ENCODE measurements around the gene TTC9C.
A peak's percentile ranks its signal among the peaks of the same experiment; 100 is the strongest.
"Not testable (repeated sequence)": the region's sequence is repeated elsewhere in the genome, so short reads cannot be mapped to it uniquely, and the experiment has no call there.

TTC9C gene

DNA sequence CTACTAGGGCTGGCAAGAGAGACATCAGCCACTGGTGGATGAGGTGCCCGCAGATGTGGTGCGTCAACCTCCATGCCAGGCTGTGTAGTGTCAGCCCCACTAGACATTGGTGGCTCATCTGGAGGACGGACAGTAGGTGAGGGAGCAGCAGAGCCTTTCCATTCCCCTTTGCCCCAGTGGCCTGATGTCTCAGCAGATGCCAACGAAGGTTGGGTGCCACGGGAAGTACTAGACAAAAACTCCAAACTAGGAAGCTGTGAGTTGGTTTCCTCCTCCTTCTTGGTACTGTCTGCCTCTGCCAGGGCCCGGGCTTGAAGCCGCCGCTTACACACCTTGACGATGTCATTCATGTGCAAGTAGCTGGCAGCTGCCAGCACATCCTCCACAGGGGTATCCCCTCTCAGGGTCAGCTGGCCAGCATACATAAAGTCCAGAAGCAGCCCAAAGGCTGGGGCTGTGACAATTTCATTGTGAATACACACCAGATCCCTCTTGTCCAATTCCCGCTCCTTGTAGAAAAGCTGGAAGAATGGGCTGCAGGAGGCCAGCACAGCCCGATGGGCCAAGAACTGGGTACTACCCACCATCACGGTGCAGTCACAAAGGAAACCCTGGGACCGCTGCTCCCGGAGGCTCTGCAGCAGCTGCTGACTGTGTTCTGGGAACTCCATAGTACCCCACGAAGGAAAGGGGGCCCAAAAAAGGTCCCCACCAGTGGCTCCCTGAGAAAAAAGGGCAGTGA lies 24.9 kb downstream of the TTC9C start:
- no peak for FAIRE-seq

- FAIRE-seq, result peak; percentile 89
Measured at GRCh38 chr11:62753736-62754603, 25.7 kb downstream of the TTC9C start, which contains the start of gene ZBTB3. TSS of gene ZBTB3 (minus strand) at chr11:62754160. CDS start at chr11:62753664, 496 bp downstream.

DNA sequence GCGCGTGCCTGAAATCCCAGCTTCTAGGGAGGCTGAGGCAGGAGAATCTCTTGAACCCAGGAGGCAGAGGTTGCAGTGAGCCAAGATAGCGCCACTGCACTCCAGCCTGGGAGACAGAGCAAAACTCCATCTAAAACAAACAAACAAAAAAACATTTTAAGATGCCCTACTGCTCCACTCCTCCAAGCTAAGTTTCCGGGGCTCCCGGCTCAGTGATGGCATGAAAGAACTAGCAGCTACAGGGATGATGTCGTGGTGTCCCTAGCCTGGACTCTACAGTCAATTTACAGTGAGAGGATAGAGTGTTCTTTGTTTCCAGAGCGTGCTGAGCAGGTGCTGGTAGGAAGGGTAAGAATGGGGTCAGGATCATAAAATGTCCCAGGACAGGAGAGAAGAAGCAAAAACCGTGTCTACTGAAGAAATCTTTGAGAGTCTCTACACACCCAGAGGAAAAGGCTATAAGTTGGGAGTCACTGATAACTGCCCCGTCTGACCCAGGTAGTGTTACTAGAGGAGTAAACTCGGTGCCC lies 26.9 kb downstream of the TTC9C start:
- no peak for FAIRE-seq

GRCh38 chr11:62757846-62758788 lies 29.8 kb downstream of the TTC9C start:
- no peak for FAIRE-seq

DNA sequence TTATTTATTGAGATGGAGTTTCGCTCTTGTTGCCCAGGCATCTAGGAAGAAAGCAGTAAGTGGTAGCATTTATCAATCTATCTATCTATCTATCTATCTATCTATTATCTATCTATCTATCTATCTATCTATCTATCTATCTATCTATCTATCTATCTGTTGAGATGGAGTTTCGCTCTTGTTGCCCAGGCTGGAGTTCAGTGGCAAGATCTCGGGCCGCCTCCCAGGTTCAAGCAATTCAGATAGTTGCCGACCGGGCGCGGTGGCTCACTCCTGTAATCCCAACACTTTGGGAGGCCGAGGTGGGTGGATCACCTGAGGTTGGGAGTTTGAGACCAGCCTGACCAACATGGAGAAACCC lies 32.6 kb downstream of the TTC9C start:
- not testable (repeated sequence) for FAIRE-seq

DNA sequence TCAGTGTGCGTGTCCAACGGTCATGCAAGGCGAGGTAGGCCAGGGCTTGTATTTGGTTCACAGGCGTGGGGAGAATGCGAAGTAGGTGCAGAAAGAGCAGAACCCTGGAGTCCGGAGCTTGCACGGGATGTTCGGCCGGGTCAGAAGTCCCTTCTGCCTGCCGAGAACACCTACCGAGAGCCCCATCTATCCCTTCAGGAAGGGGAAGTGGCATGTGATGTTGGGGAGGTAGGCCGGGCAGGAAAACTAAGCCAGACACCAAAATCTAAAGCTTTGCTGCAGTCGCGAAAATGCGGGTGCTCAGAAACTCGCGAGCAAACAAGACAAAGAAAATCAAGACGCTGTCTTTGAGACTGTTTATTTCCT lies 42.5 kb downstream of the TTC9C start:
- FAIRE-seq, result no peak

DNA sequence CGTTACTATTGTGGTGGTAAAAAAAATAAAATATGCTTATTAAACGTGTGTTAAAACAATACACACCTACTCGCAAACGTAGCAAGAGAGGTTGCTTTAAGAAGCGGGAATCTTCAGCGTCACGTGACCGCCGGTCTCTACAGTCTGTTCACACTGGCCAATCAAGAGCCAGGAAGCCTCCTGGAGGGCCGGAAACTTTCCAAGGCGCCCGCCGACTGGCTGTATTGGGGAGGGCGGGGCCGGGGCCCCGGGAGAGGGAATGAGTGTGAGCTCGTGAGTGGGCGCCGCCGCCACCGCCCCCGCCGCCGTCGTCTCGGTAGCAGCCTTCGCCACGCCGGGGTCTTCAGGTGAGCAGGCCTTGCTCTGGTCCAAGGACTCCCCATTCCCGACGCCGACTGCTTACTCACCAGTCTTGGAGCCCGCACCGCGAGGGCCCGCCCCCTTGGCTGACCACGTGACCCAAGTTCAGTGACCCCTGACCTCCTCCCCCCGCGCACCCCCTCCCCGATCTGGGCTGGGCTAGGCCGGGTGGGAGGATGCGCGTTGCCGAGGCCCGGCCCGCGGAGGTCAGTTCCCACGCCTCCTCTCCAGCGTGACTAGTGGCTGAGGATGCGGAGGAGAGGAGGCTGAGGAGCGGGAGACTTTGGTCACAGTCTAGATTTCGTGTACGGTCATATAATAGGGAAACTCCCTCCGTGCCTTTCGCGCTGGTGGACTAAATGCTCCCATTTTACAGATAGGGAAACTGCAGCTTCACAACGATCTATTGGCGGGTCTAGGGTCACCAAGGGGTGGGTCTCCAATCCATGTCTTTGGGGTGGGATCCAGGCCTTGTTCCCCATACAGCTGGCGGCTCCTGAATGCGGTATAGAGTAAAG lies 43.1 kb downstream of the TTC9C start, which contains the start of gene TAF6L:
TSS of gene TAF6L (plus strand) at position 253 of the 878 bp plus-strand sequence. CDS start 4,388 bp downstream, outside the sequence.
- FAIRE-seq, result peak; percentile 48

- FAIRE-seq, result no peak
Measured at GRCh38 chr11:62774407-62774806, 46.1 kb downstream of the TTC9C start.

DNA sequence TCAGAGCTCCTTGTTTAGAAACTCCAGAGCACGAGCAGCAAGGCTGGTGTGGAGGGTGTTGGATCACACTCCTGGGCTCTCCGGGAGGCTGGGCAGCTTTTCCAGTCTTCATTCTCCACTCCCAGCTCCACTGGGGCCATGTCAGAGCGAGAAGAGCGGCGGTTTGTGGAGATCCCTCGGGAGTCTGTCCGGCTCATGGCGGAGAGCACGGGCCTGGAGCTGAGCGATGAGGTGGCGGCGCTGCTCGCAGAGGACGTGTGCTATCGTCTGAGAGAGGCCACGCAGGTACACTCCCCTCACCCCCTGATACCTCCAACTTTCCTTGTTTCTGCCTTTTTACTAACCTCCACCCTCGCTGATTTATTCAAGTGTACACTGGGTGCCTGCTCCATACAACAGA lies 47.4 kb downstream of the TTC9C start:
- FAIRE-seq, result no peak

DNA sequence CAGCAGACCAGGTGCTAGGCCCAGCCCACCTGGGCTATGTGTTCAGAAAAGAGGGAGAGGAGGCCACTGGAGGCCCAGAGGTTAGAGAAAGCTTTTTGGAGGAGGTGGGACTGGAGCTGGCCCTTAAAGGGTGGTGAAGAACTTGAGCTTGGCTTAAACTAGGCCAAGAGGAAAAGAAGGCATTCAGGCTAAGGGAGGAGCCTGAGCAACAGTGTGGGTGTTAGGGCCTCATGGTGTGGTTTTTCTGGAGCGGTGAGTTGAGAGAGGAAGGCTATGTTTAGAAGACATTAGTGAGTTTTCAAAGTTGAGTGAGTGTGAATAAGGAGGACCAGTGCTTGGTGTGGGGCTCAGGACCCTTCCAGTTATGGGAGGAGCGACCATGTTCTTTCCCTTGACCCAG lies 49.1 kb downstream of the TTC9C start:
- no peak for FAIRE-seq

DNA sequence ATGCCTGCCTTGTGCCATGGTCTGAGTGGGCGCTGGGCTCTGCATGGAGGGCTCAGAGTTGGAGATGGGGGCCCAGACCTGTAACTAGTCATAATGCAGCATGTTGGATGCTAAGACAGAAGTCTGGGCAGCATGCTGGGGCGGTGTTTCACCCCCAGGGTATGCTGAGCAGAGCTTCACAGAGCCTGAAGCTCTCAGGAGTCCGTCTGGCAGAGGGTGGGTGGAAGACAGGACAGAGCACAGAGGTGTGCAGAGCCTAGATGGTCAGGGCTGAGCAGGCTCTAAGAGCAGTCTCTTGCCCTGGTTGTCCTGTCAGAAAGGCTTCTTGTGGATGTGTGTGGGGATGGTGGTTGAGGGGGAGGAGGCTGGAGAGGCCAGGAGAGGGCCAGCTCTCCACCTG lies 50.2 kb downstream of the TTC9C start:
- no peak for FAIRE-seq

GRCh38 chr11:62782753-62783152 lies 54.5 kb downstream of the TTC9C start:
- FAIRE-seq, result no peak

- FAIRE-seq, result no peak
Measured at GRCh38 chr11:62786318-62787004, 58.2 kb downstream of the TTC9C start.

DNA sequence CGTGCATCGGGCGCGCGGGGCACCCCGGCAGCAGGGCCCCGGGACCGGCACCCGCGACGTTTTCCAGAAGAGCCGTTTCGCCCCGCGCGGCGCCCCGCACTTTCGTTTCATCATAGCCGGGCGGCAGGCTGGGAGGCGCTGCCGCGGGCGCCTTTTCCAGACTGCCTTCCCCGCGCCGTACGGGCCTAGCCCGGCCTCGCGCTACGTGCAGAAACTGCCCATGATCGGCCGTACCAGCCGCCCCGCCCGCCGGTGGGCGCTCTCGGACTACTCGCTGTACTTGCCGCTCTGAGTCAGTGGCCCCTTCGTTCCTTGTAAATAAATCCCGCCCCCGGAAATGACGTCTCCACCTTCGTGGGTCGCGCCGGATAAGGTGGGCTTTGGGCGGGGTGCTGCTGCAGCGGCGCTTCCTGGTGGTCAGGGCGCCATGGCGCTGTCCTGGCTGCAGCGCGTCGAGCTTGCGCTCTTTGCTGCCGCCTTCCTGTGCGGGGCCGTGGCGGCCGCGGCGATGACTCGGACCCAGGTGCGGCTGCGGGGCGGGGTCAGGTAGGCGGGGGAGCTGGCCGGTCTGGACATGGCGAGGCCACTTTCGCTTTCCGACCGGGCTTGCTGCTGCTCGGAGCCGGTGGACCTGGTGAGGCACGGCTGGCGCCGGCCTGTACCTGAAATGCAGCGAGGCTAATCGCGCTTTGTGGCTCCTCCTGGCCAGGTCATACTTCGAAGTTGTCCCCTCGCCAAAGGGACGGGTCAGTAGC lies 58.9 kb downstream of the TTC9C start, which contains the start of gene TMEM179B:
TSS of gene TMEM179B (plus strand) at position 398 of the 755 bp plus-strand sequence. CDS start at position 428, 30 bp downstream.
- FAIRE-seq, result no peak

Data from endometrium (tissue), 2 donors.